ENCODE measurements around the gene DTX2.
"Not testable (repeated sequence)": the region's sequence is repeated elsewhere in the genome, so short reads cannot be mapped to it uniquely, and the experiment has no call there.

DTX2 gene

DNA sequence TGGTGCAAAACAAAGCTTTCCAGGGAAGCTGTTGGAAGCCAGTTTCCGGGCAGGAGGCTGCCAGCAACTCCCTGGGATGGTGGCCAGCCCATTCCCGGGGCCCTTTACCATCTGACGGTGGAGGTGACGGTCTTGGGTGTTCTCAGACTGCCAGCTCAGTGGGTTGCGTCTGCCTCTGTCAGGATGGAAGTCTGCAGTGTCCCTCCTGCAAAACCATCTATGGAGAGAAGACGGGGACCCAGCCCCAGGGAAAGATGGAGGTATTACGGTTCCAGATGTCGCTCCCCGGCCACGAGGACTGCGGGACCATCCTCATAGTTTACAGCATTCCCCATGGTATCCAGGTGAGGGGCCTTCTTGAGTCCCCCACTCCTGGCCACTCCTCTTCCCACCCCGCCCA lies 41.7 kb downstream of the DTX2 start:
- not testable (repeated sequence) for H3K36me3 ChIP-seq (ENCODE audit: insufficient read depth, low read length); H2AFZ ChIP-seq (ENCODE audit: low read length); H3K4me3 ChIP-seq (ENCODE audit: low read length, poor library complexity, severe bottlenecking); H3K79me2 ChIP-seq (ENCODE audit: insufficient read depth, low read length); H3K4me1 ChIP-seq (ENCODE audit: insufficient read depth, low read length, poor library complexity, severe bottlenecking); H3K9ac ChIP-seq (ENCODE audit: low read depth, low read length, poor library complexity, severe bottlenecking); H3K9me3 ChIP-seq (ENCODE audit: insufficient read depth, low read depth, low read length); H3F3A ChIP-seq (ENCODE audit: low read depth); H3K27me3 ChIP-seq (ENCODE audit: insufficient read depth, low read length, poor library complexity, severe bottlenecking); H3K4me2 ChIP-seq (ENCODE audit: low read depth, low read length, poor library complexity, severe bottlenecking); H3K9me2 ChIP-seq (replicated peaks; ENCODE audit: low read depth, low read length); H4K20me1 ChIP-seq (ENCODE audit: insufficient read depth, low read length, poor library complexity, severe bottlenecking)

DNA sequence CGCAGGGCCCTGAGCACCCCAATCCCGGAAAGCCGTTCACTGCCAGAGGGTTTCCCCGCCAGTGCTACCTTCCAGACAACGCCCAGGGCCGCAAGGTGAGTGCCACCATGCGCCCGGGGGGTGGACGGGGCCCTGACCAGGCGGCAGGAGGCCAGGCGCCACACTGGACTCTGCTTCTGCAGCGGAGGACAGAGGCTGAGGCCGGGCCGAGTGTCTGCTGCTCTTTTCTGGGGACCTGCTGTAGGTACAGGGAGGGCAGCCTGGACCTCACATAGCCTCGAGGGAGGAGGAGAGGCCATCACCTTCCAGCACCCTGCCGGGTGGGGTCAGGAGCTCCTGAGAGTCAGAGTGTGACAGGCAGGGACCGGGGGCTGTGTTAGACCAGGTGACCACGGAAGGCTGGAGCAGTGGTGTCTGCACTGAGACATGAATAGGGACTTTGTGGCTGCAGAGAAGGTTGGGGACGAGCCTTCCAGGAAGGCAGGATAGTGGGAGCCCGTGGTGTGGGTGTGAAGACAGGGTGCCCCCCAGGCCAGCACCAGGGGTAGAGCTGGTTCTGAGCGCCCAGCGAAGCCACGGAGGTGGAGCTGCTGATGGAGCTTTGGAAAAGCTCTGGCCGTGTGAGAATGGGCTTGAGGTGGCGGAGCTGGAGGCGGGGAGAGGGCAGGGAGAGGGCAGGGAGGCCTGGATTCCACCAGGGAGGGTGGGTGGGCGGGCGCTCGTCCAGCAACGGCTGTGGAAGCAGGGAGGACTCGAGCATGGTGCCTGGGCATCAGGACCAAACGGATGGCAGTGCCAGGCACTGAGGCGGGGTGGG lies 43.0 kb downstream of the DTX2 start:
- not testable (repeated sequence) for H3K36me3 ChIP-seq (ENCODE audit: insufficient read depth, low read length); H3F3A ChIP-seq (ENCODE audit: low read depth); H3K79me2 ChIP-seq (ENCODE audit: insufficient read depth, low read length); H2AFZ ChIP-seq (ENCODE audit: low read length); H3K4me3 ChIP-seq (ENCODE audit: low read length, poor library complexity, severe bottlenecking); H3K4me2 ChIP-seq (ENCODE audit: low read depth, low read length, poor library complexity, severe bottlenecking); H3K9ac ChIP-seq (ENCODE audit: low read depth, low read length, poor library complexity, severe bottlenecking); H3K9me2 ChIP-seq (replicated peaks; ENCODE audit: low read depth, low read length); H3K9me3 ChIP-seq (ENCODE audit: insufficient read depth, low read depth, low read length); H4K20me1 ChIP-seq (ENCODE audit: insufficient read depth, low read length, poor library complexity, severe bottlenecking); H3K4me1 ChIP-seq (ENCODE audit: insufficient read depth, low read length, poor library complexity, severe bottlenecking); H3K27me3 ChIP-seq (ENCODE audit: insufficient read depth, low read length, poor library complexity, severe bottlenecking)

DNA sequence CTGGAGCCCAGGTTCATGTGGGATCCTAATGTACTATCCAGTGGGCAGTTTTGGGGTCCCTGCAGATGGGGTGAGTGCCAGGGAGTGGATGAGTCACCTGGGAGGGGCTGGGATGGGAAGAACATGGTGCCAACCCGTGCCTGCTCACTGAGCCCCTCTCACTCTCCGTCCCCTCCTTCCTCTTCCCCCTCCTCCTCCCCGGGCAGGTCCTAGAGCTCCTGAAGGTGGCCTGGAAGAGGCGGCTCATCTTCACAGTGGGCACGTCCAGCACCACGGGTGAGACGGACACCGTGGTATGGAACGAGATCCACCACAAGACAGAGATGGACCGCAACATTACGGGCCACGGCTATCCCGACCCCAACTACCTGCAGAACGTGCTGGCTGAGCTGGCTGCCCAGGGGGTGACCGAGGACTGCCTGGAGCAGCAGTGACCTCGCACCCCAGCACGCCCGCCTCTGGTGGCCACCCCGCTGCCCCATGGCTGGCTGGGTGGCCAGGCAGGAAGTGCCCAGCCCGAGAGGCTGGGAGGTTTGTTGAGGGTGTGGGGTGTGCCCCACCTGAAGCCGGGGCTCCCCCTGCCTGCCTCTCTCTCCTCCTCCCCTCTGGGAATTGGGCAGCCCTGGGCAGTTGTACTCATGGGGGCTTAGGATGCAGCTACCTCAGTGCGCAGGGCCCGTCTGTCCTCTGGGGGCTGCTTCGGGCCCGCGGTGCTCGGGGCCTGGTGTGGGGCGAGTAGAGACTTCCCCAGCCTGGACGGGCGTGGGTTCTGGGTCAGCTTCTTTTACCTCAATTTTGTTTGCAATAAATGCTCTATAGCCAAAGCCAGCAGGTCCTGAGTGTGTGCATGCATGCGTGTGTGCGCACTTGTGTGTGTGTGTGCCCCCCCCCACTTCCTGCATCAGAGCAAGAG lies 43.9 kb downstream of the DTX2 start:
- Histone ChIP-seq H3F3A (ENCODE audit: low read depth) (no peaks in the 10 kb centered on the region), H3K36me3 (ENCODE audit: insufficient read depth, low read length) (peaks cover 5% of the 10 kb centered on the region; the same call in 1 of the 2 replicates), H3K9me3 (ENCODE audit: insufficient read depth, low read depth, low read length) (no peaks in the 10 kb centered on the region), H3K9me2 (replicated peaks; ENCODE audit: low read depth, low read length) (no peaks in the 10 kb centered on the region), H3K79me2 (ENCODE audit: insufficient read depth, low read length) (no peaks in the 10 kb centered on the region), H3K9ac (ENCODE audit: low read depth, low read length, poor library complexity, severe bottlenecking) (no peak overlapping the region), H2AFZ (ENCODE audit: low read length) (no peak overlapping the region), H3K4me3 (ENCODE audit: low read length, poor library complexity, severe bottlenecking) (no peak overlapping the region), H3K4me1 (ENCODE audit: insufficient read depth, low read length, poor library complexity, severe bottlenecking) (peaks cover 2% of the 10 kb centered on the region), H3K4me2 (ENCODE audit: low read depth, low read length, poor library complexity, severe bottlenecking) (no peak overlapping the region), H4K20me1 (ENCODE audit: insufficient read depth, low read length, poor library complexity, severe bottlenecking) (no peaks in the 10 kb centered on the region), H3K27me3 (ENCODE audit: insufficient read depth, low read length, poor library complexity, severe bottlenecking) (no peaks in the 10 kb centered on the region)
- TF ChIP-seq, protein P1, sequence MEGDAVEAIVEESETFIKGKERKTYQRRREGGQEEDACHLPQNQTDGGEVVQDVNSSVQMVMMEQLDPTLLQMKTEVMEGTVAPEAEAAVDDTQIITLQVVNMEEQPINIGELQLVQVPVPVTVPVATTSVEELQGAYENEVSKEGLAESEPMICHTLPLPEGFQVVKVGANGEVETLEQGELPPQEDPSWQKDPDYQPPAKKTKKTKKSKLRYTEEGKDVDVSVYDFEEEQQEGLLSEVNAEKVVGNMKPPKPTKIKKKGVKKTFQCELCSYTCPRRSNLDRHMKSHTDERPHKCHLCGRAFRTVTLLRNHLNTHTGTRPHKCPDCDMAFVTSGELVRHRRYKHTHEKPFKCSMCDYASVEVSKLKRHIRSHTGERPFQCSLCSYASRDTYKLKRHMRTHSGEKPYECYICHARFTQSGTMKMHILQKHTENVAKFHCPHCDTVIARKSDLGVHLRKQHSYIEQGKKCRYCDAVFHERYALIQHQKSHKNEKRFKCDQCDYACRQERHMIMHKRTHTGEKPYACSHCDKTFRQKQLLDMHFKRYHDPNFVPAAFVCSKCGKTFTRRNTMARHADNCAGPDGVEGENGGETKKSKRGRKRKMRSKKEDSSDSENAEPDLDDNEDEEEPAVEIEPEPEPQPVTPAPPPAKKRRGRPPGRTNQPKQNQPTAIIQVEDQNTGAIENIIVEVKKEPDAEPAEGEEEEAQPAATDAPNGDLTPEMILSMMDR (conservative IDR thresholded peaks at IDR 0.05; ENCODE audit: low read length), result no peak
- TF ChIP-seq EZH2phosphoT487 (IDR thresholded peaks at IDR 0.05; ENCODE audit: borderline replicate concordance), result no peak

DNA sequence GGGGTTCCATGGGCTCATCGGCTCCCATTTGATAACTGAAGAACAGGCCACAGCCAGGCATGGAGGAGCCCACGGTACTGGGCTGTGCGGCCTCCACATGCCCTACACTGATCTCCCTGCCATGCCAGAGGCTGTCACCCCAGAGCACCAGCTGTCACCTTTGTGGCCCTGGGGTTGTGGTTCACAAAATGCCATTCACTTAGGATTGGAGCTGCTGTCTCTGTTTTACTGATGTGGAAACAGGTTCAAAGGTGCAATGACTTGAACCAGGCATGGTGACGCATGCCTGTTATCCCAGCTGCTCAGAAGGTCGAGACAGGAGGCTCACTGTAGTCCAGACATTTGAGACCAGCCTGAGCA lies 44.6 kb downstream of the DTX2 start:
- TF ChIP-seq, protein P1 (conservative IDR thresholded peaks at IDR 0.05; ENCODE audit: low read length), result no peak
- no peak for TF ChIP-seq EZH2phosphoT487 (IDR thresholded peaks at IDR 0.05; ENCODE audit: borderline replicate concordance)
- Histone ChIP-seq H3K4me1 (ENCODE audit: insufficient read depth, low read length, poor library complexity, severe bottlenecking) (peaks cover 2% of the 10 kb centered on the region), H3K9me3 (ENCODE audit: insufficient read depth, low read depth, low read length) (no peaks in the 10 kb centered on the region), H3K4me2 (ENCODE audit: low read depth, low read length, poor library complexity, severe bottlenecking) (no peak overlapping the region), H3K36me3 (ENCODE audit: insufficient read depth, low read length) (peaks cover 5% of the 10 kb centered on the region; the same call in 1 of the 2 replicates), H2AFZ (ENCODE audit: low read length) (no peak overlapping the region), H3K4me3 (ENCODE audit: low read length, poor library complexity, severe bottlenecking) (no peak overlapping the region), H3K79me2 (ENCODE audit: insufficient read depth, low read length) (no peaks in the 10 kb centered on the region), H3K9me2 (replicated peaks; ENCODE audit: low read depth, low read length) (no peaks in the 10 kb centered on the region), H3F3A (ENCODE audit: low read depth) (no peaks in the 10 kb centered on the region), H3K9ac (ENCODE audit: low read depth, low read length, poor library complexity, severe bottlenecking) (no peak overlapping the region), H3K27me3 (ENCODE audit: insufficient read depth, low read length, poor library complexity, severe bottlenecking) (no peaks in the 10 kb centered on the region), H4K20me1 (ENCODE audit: insufficient read depth, low read length, poor library complexity, severe bottlenecking) (no peaks in the 10 kb centered on the region)

DNA sequence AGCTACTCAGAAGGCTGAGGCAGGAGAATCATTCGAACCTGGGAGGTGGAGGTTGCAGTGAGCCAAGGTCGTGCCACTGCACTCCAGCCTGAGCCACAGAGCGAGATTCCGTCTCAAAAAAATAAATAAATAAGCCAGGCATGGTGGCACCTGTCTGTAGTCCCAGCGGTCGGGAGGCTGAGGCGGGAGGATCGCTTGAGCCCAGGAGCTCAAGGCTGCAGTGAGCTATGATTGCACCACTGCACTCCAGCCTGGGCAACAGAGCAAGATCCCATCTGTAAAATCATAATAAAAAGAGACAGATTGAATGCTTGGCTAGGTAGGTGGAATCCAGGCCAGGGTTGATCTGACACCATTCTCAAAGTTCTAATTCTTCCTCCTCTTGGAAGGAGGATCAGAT lies 45.1 kb downstream of the DTX2 start:
- not testable (repeated sequence) for H3K9me3 ChIP-seq (ENCODE audit: insufficient read depth, low read depth, low read length); H3K9me2 ChIP-seq (replicated peaks; ENCODE audit: low read depth, low read length); H3K4me1 ChIP-seq (ENCODE audit: insufficient read depth, low read length, poor library complexity, severe bottlenecking); H3K4me3 ChIP-seq (ENCODE audit: low read length, poor library complexity, severe bottlenecking); H4K20me1 ChIP-seq (ENCODE audit: insufficient read depth, low read length, poor library complexity, severe bottlenecking); H2AFZ ChIP-seq (ENCODE audit: low read length); H3K79me2 ChIP-seq (ENCODE audit: insufficient read depth, low read length); H3K36me3 ChIP-seq (ENCODE audit: insufficient read depth, low read length); H3K27me3 ChIP-seq (ENCODE audit: insufficient read depth, low read length, poor library complexity, severe bottlenecking); H3F3A ChIP-seq (ENCODE audit: low read depth); H3K4me2 ChIP-seq (ENCODE audit: low read depth, low read length, poor library complexity, severe bottlenecking); H3K9ac ChIP-seq (ENCODE audit: low read depth, low read length, poor library complexity, severe bottlenecking)

Data from Loucy (cell line).